Adrenal gland (tissue), 12 donors: Measurements from ENCODE around the gene PPM1F. TPM values are rescaled to one million over a fixed set of nuclear protein-coding genes. Genes with fewer than 3 reads are reported as not detected.

Source experiments
- DNase-seq, 7 donors: peaks; one replicate each; pipeline ENCODE4 v3.0.0-alpha.2; 2019 to 2020
- H3K27ac ChIP-seq, 5 donors: fragments of 200-600 bp; sonication (generic) in 4 of 5; 1 replicate in 3 of 5; 2 replicates in 2 of 5; pipeline versions ENCODE4 v1.5.1 to v1.8.0; 2016 to 2020; ENCODE audit warnings: mild to moderate bottlenecking in 1 of 5
- H3K27me3 ChIP-seq: fragments of 200-600 bp; 2 replicates; pipeline ENCODE4 v1.8.0; 2021
- H3K36me3 ChIP-seq, 2 donors: fragments of 200-600 bp; replicated peaks in 1 of 2; 1 replicate in 1 of 2; 2 replicates in 1 of 2; pipeline versions ENCODE4 v1.5.1 to v1.8.0; 2018 to 2022
- H3K4me1 ChIP-seq, 2 donors: fragments of 200-600 bp; replicated peaks in 1 of 2; 1 replicate in 1 of 2; 2 replicates in 1 of 2; pipeline versions ENCODE4 v1.5.1 to v1.8.0; 2018 to 2021
- H3K4me3 ChIP-seq, 4 donors: fragments of 200-600 bp; sonication (generic) in 3 of 4; one replicate each; pipeline ENCODE4 v1.5.1; 2016 to 2018
- H3K9me3 ChIP-seq, 3 donors: fragments of 200-600 bp; sonication (generic) in 1 of 3; replicated peaks in 1 of 3; 1 replicate in 2 of 3; 2 replicates in 1 of 3; pipeline versions ENCODE4 v1.5.1 to v1.8.0; 2016 to 2021
- POLR2A ChIP-seq, 2 donors: fragments of 450-650 bp; IDR thresholded peaks; one replicate each; pipeline ENCODE4 v1.6.1; 2017; ENCODE audit warnings: antibody characterized with exemption in 2 of 2, mild to moderate bottlenecking in 2 of 2, moderate library complexity in 1 of 2
- WGBS, 4 donors: extraction: QIAGEN DNeasy Blood & Tissue Kit in 2 of 4; methylation state at CpG; one replicate each; pipeline versions ENCODE4 v1.1.5 to v1.1.7; 2013 to 2017; 5-methylcytosine and 5-hydroxymethylcytosine counted together
- intact Hi-C, 2 donors: fragments of 100-400 bp; cut with DNase I; formaldehyde crosslinking; loops; one replicate each; pipeline versions ENCODE4 v1.14.1 to v1.15.0; 2022 to 2023
- polyA plus RNA-seq, 3 donors: library from polyadenylated mRNA; stranded (reverse); fragments of 200-250 nt in 2 of 3; fragments of 350-450 nt in 1 of 3; fragmentation: Illumina TruSeq in 1 of 3; extraction: RNeasy Lipid Tissue Mini Kit (QIAGEN cat#74804) in 1 of 3; gene quantifications; one replicate each; pipeline ENCODE4 v1.2.3, GENCODE V29; 2013 to 2014
- total RNA-seq, 9 donors: library from RNA; depleted of rRNA in 4 of 9; stranded (reverse); fragments of >200 nt in 4 of 9; fragments of 120-200 nt in 1 of 9; fragmentation: NEBNext Ultra II Directional in 1 of 9; extraction: Animal tissue kit (Norgen Biotek cat#: 25700) in 1 of 9; gene quantifications; one replicate each; pipeline versions ENCODE4 v1.1.0 to v1.2.4, GENCODE V29; 2013 to 2023
- TF ChIP-seq, protein P1 (sequence below), 6 experiments: fragments of 450-650 bp in 4 of 6; fragments of 200-600 bp in 2 of 6; sonication (generic) in 1 of 6; IDR thresholded peaks; 1 replicate in 5 of 6; 2 replicates in 1 of 6; pipeline versions ENCODE4 v1.5.1 to v1.8.0; 2016 to 2021; ENCODE audit warnings: antibody characterized with exemption in 6 of 6, mild to moderate bottlenecking in 2 of 6, moderate library complexity in 1 of 6
- donor health status: healthy with polysubstance abuse.
- donor health status: Bipolar disorder and iron deficiency.
- donor health status: DM: yes; HTN: yes; CAD: no.
- donor health status: DM: no; HTN: no; CAD: no.
- donor health status: DM: no; HTN: no; CAD: no.
- donor health status: DM: yes; HTN: yes; CAD: no.

PPM1F gene
- total and polyA plus RNA-seq, 12 donors = 9.9 to 60.6 (median 44.0) TPM

DNA sequence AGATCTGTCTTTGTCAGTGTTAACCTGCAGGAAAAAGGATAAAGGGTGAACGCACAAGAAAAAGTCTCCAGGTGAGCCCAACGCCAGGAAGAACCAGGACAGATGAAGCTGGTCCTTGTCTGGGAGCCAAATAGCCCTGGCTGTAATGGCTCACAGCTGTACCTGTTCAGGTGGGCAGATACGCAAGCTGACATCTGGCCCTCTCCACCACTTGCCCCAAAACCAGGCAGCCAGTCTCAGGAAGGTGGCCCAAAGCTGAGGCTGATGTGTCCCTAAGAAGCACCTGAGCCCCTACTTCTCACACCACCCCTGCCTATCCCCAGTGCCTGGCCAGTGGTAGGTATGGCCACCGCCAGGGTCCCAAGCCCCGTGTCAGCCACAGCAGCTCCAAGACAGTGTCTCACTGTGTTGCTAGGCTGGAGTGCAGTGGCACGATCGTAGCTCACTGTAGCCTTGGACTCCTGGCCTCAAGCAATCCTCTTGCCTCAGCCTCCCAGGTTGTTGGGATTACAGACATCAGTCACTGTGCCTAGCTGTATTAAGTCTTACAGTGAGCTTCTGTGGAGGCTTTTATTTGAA lies 15.1 kb upstream of the PPM1F start:
- no peaks in the 10 kb centered on the region for H3K4me1 ChIP-seq
- no peaks in the 10 kb centered on the region for H3K27me3 ChIP-seq
- H3K9me3 ChIP-seq = no peaks in the 10 kb centered on the region
- peaks cover 0 to 97% of the 10 kb centered on the region in 2 donors for H3K36me3 ChIP-seq
- WGBS, 4 donors = 91 to 98% (median 97%) methylated on average over 4 to 7 of the region's 7 CpGs
- TF ChIP-seq POLR2A (IDR thresholded peaks at IDR 0.05) = no peak
- TF ChIP-seq, protein P1, sequence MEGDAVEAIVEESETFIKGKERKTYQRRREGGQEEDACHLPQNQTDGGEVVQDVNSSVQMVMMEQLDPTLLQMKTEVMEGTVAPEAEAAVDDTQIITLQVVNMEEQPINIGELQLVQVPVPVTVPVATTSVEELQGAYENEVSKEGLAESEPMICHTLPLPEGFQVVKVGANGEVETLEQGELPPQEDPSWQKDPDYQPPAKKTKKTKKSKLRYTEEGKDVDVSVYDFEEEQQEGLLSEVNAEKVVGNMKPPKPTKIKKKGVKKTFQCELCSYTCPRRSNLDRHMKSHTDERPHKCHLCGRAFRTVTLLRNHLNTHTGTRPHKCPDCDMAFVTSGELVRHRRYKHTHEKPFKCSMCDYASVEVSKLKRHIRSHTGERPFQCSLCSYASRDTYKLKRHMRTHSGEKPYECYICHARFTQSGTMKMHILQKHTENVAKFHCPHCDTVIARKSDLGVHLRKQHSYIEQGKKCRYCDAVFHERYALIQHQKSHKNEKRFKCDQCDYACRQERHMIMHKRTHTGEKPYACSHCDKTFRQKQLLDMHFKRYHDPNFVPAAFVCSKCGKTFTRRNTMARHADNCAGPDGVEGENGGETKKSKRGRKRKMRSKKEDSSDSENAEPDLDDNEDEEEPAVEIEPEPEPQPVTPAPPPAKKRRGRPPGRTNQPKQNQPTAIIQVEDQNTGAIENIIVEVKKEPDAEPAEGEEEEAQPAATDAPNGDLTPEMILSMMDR (IDR thresholded peaks at IDR 0.05) = no peak
- H3K4me3 ChIP-seq = no peak overlapping the region
- no peak for DNase-seq
- intact Hi-C loops = no loop called here
- no peak overlapping the region for H3K27ac ChIP-seq

DNA sequence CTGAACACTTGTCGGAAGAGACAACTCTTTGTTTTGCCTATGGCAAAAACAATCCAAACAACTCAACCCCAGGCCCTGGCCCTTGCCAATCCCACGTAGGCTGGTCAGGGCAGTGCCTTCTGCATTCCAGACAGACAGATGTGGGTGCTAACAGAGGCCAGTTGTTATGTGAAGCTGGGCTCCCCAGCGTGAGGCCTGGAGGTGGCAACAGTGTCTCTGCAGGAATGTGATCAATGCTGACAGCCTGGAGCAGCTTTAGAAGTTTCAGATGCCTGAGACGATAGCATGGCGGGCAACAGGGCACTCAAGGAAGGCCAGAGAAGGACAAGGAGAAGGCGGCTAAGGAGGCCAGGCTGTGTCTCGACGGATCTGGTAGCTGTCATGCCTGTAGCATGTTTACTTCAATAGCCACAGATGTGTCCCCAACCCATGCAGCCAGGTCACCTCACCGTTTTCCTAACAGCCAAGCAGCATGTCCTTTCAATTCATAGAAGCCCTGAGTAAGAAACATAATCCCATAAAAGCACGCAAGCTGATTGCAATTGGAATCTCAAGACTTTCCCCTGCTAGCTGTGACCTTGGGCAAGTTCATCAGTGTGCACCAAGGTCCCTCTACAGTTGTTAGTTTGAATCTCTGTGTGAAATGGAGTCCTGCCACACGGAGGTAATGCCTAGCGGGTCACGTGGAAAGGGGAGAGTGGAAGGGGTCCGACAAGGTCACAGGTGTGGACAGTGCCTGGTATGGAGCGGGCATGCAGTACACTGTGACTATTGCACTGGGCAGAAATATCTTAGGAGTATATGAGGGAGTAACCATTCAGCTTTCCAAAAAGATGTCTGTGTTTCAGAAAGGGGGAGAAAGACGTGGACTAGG lies 14.2 kb upstream of the PPM1F start:
- Histone ChIP-seq H3K4me1 (peaks cover 0 to under 1% of the 10 kb centered on the region in 2 donors), H3K4me3 (no peak overlapping the region), H3K27ac (no peak overlapping the region), H3K36me3 (peaks cover 0 to 95% of the 10 kb centered on the region in 2 donors), H3K27me3 (no peaks in the 10 kb centered on the region), H3K9me3 (no peaks in the 10 kb centered on the region)
- TF ChIP-seq, protein P1 (IDR thresholded peaks at IDR 0.05) = no peak
- no peak for TF ChIP-seq POLR2A (IDR thresholded peaks at IDR 0.05)
- DNase-seq = no peak
- WGBS, 4 donors = 79 to 83% (median 80%) methylated on average over 15 to 16 of the region's 16 CpGs
- intact Hi-C loops = no loop called here

- no peak overlapping the region for H3K27ac ChIP-seq
- no peak overlapping the region for H3K4me3 ChIP-seq
- intact Hi-C loops = no loop called here
- DNase-seq = no peak
- H3K36me3 ChIP-seq = peaks cover 0 to 84% of the 10 kb centered on the region in 2 donors
- TF ChIP-seq, protein P1 (IDR thresholded peaks at IDR 0.05) = no peak
- no peak for TF ChIP-seq POLR2A (IDR thresholded peaks at IDR 0.05)
- H3K9me3 ChIP-seq = no peaks in the 10 kb centered on the region
- peaks cover 9 to 11% of the 10 kb centered on the region in 2 donors for H3K4me1 ChIP-seq
- 96 to 99% (median 98%) methylated on average over 6 of the region's 6 CpGs for WGBS, 4 donors
- H3K27me3 ChIP-seq = no peaks in the 10 kb centered on the region
Observed at GRCh38 chr22:21965762-21966288, 13.2 kb upstream of the PPM1F start.

DNA sequence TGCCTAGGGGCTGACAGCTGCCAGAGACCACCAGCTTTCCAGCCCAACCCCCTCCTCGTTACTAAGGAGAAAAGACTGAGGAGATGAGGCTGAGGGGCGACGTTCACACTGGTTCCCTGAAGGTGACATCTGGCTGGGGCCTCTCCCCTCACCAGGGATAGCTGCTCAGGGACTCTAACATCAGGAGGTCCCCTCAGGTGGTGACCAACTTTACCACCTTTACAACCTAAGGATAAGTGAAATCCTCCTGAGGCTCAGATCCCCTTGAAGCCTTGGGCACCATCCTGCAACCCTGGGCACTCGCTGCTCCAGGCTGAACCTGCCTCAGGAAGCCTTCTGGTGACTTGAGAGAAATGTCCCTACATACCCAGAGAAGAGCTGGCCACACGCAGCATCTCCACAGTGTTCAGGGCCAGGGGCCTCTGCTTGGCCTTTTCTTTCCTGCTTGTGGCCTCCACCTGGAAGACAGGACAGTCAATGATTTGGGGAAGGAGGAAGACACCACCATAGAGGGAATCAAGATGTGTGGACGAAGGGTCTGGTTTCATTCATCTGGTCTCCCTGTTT lies 12.4 kb upstream of the PPM1F start:
- intact Hi-C loops = no loop called here
- peaks cover 0 to 76% of the 10 kb centered on the region in 2 donors for H3K36me3 ChIP-seq

More for the DNA sequence above, 12.4 kb upstream of the PPM1F start:
- WGBS, 4 donors = 84 to 99% (median 95%) methylated on average over 5 to 6 of the region's 6 CpGs
- no peak overlapping the region for H3K27ac ChIP-seq
- no peaks in the 10 kb centered on the region for H3K27me3 ChIP-seq
- no peak for TF ChIP-seq POLR2A (IDR thresholded peaks at IDR 0.05)
- TF ChIP-seq, protein P1 (IDR thresholded peaks at IDR 0.05) = no peak
- DNase-seq = no peak
- H3K4me1 ChIP-seq = peaks cover 17 to 20% of the 10 kb centered on the region in 2 donors
- no peaks in the 10 kb centered on the region for H3K9me3 ChIP-seq
- no peak overlapping the region for H3K4me3 ChIP-seq
